Mesangial cell (primary cell): ENCODE data around the gene MRM3. TPM values are rescaled to one million over a fixed set of nuclear protein-coding genes. Genes with fewer than 3 reads are reported as not detected.

Source experiments
- total RNA-seq: library from RNA; depleted of rRNA; stranded (reverse); fragments of >200 nt; gene quantifications from 2 replicates; pipeline ENCODE4 v1.2.3, GENCODE V29; 2015

The MRM3 gene
- 24.4 and 26.2 TPM in 2 replicates for total RNA-seq

GRCh38 chr17:781805-782731, at the start of gene MRM3, which contains the start of gene GLOD4:
TSS of gene MRM3 (plus strand) at chr17:782353. CDS start at chr17:782379, 26 bp downstream.
TSS of gene GLOD4 (minus strand) at chr17:782280. CDS start at chr17:782255, 25 bp downstream.

GRCh38 chr17:752002-752619, 30.0 kb upstream of the MRM3 start, which contains the start of gene GEMIN4:
TSS of gene GEMIN4 (minus strand) at chr17:752264. CDS start at chr17:752142, 122 bp downstream.

Other genes starting within 250 kb of the MRM3 start
- 15.6 and 25.3 TPM in 2 replicates for gene VPS53, start 67.5 kb upstream of the MRM3 start, total RNA-seq
- gene TLCD3A, start 49.8 kb upstream of the MRM3 start, total RNA-seq = 24.0 and 37.0 TPM in 2 replicates
- gene GEMIN4, start 30.1 kb upstream of the MRM3 start, total RNA-seq = 14.7 and 31.0 TPM in 2 replicates
- gene GLOD4, start 73 bp upstream of the MRM3 start, total RNA-seq = 30.3 and 48.9 TPM in 2 replicates
- gene NXN, start 197.4 kb downstream of the MRM3 start, total RNA-seq = 71.5 and 72.2 TPM in 2 replicates
- 13.1 and 18.1 TPM in 2 replicates for gene TIMM22, start 214.8 kb downstream of the MRM3 start, total RNA-seq